ENCODE data around the gene TXNDC9.

DNA sequence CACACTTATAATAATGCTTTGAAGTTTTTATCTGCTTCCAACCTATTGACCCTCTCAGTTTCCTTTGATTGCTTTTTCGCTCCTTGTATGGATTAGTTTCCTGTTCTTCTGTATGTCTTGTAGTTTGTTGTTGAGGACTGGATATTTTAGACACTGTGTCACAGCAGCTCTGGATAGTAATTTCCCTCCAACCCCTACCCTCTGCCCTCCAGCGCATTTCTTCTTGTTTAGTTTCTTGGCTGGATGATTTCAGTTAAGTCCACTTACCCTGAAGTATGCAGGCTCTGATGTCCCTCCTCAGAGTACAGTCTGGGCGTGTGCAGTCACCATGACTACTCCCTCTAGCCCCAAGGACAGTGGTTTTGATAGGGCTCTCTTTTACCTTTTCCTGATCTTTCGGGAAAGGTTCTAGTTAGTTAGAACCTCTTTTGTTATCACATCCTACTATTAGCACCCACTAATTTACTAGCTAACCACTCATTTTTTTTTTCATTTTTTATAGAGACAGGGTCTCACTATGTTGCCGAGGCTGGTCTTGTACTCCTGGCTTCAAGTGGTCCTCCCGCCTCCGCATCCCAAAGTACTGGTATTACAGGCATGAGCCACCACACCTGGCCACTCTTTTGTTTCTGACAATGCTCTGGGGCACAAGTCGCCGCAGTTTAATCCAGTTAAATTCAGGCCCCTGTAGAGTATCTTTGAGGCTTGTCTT is 18.8 kb downstream of the TXNDC9 start:
- TF ChIP-seq, protein P1, sequence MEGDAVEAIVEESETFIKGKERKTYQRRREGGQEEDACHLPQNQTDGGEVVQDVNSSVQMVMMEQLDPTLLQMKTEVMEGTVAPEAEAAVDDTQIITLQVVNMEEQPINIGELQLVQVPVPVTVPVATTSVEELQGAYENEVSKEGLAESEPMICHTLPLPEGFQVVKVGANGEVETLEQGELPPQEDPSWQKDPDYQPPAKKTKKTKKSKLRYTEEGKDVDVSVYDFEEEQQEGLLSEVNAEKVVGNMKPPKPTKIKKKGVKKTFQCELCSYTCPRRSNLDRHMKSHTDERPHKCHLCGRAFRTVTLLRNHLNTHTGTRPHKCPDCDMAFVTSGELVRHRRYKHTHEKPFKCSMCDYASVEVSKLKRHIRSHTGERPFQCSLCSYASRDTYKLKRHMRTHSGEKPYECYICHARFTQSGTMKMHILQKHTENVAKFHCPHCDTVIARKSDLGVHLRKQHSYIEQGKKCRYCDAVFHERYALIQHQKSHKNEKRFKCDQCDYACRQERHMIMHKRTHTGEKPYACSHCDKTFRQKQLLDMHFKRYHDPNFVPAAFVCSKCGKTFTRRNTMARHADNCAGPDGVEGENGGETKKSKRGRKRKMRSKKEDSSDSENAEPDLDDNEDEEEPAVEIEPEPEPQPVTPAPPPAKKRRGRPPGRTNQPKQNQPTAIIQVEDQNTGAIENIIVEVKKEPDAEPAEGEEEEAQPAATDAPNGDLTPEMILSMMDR (IDR thresholded peaks at IDR 0.05), result no peak
- TF ChIP-seq POLR2A (IDR thresholded peaks at IDR 0.05) (no peak), EP300 (IDR thresholded peaks at IDR 0.05) (no peak), POLR2AphosphoS5 (IDR thresholded peaks at IDR 0.05) (no peak)
